ENCODE measurements around the gene ROBO1.

Gene ROBO1

GRCh38 chr3:79148786-79149185 is 619.0 kb downstream of the ROBO1 start:
- no peak for DNase-seq

GRCh38 chr3:79146024-79146423 is 621.8 kb downstream of the ROBO1 start:
- no peak for DNase-seq

GRCh38 chr3:79140708-79141107 is 627.1 kb downstream of the ROBO1 start:
- no peak for DNase-seq

GRCh38 chr3:79139395-79140068 is 628.3 kb downstream of the ROBO1 start:
- DNase-seq: no peak

GRCh38 chr3:79125313-79125984 is 642.3 kb downstream of the ROBO1 start:
- DNase-seq: no peak

GRCh38 chr3:79115458-79115857 is 652.3 kb downstream of the ROBO1 start:
- no peak for DNase-seq

- DNase-seq: no peak
These were observed 653.9 kb downstream of the ROBO1 start for GRCh38 chr3:79113876-79114275.

GRCh38 chr3:79111375-79112052 is 656.3 kb downstream of the ROBO1 start:
- DNase-seq: no peak

- no peak for DNase-seq
These were observed 658.0 kb downstream of the ROBO1 start for GRCh38 chr3:79109754-79110153.

GRCh38 chr3:79103307-79103706 is 664.5 kb downstream of the ROBO1 start:
- no peak for DNase-seq

GRCh38 chr3:79097964-79098660 is 669.7 kb downstream of the ROBO1 start:
- no peak for DNase-seq

GRCh38 chr3:79094654-79095053 is 673.1 kb downstream of the ROBO1 start:
- DNase-seq: no peak

GRCh38 chr3:79086514-79086913 is 681.3 kb downstream of the ROBO1 start:
- DNase-seq: no peak

- DNase-seq: no peak
These were observed 682.6 kb downstream of the ROBO1 start for GRCh38 chr3:79085171-79085570.

GRCh38 chr3:79081335-79081734 is 686.5 kb downstream of the ROBO1 start:
- DNase-seq: no peak

GRCh38 chr3:79074558-79074957 is 693.2 kb downstream of the ROBO1 start:
- no peak for DNase-seq

- DNase-seq: no peak
These were observed 700.1 kb downstream of the ROBO1 start for GRCh38 chr3:79067734-79068133.

GRCh38 chr3:79066481-79066880 is 701.3 kb downstream of the ROBO1 start:
- DNase-seq: no peak

GRCh38 chr3:79063624-79064023 is 704.2 kb downstream of the ROBO1 start:
- no peak for DNase-seq

- no peak for DNase-seq
These were observed 710.0 kb downstream of the ROBO1 start for GRCh38 chr3:79057756-79058155.

GRCh38 chr3:79056498-79056897 is 711.3 kb downstream of the ROBO1 start:
- no peak for DNase-seq

- peak in 1 of 2 donors; percentile 6 for DNase-seq
These were observed 715.6 kb downstream of the ROBO1 start for GRCh38 chr3:79052054-79052681.

GRCh38 chr3:79047581-79047980 is 720.2 kb downstream of the ROBO1 start:
- DNase-seq: no peak

All from CD4-positive, alpha-beta T cell treated with Interleukin-1 beta for 1 hour (primary cell).